GM21737 (cell line): Measurements from ENCODE around the gene KCNK10.

ENCODE experiments used
- ATAC-seq: cut with Tn5 transposase; IDR thresholded peaks from one replicate; pipeline ENCODE4 v1.9.1; 2021; ENCODE audit warnings: mild to moderate bottlenecking, moderate library complexity; ENCODE audit not compliant: unreplicated experiment

The KCNK10 gene

GRCh38 chr14:88189417-88190191 is 133.5 kb downstream of the KCNK10 start:
- ATAC-seq: peak; percentile 79

- ATAC-seq: peak; percentile 42
Observed at GRCh38 chr14:88188745-88189416, 134.2 kb downstream of the KCNK10 start.

- no peak for ATAC-seq
Observed at GRCh38 chr14:88185843-88186242, 137.2 kb downstream of the KCNK10 start.

- no peak for ATAC-seq
Observed at GRCh38 chr14:88184956-88185355, 138.1 kb downstream of the KCNK10 start.

- no peak for ATAC-seq
Observed at GRCh38 chr14:88181072-88181471, 142.0 kb downstream of the KCNK10 start.

- no peak for ATAC-seq
Observed at GRCh38 chr14:88179716-88180115, 143.4 kb downstream of the KCNK10 start.

- ATAC-seq: no peak
Observed at GRCh38 chr14:88170333-88170732, 152.7 kb downstream of the KCNK10 start.

- peak; percentile 83 for ATAC-seq
Observed at GRCh38 chr14:88168498-88169165, 154.4 kb downstream of the KCNK10 start.

- ATAC-seq: no peak
Observed at GRCh38 chr14:88168025-88168424, 155.0 kb downstream of the KCNK10 start.

GRCh38 chr14:88166616-88167015 is 156.5 kb downstream of the KCNK10 start:
- ATAC-seq: no peak

GRCh38 chr14:88164906-88165534 is 158.0 kb downstream of the KCNK10 start:
- ATAC-seq: no peak

- no peak for ATAC-seq
Observed at GRCh38 chr14:88163731-88164255, 159.3 kb downstream of the KCNK10 start.

GRCh38 chr14:88156127-88156526 is 166.9 kb downstream of the KCNK10 start:
- ATAC-seq: no peak

- no peak for ATAC-seq
Observed at GRCh38 chr14:88154926-88155325, 168.1 kb downstream of the KCNK10 start.

GRCh38 chr14:88154321-88154720 is 168.7 kb downstream of the KCNK10 start:
- ATAC-seq: no peak

GRCh38 chr14:88146881-88147649 is 176.0 kb downstream of the KCNK10 start:
- no peak for ATAC-seq

GRCh38 chr14:88143810-88144209 is 179.3 kb downstream of the KCNK10 start:
- no peak for ATAC-seq

- no peak for ATAC-seq
Observed at GRCh38 chr14:88142997-88143396, 180.1 kb downstream of the KCNK10 start.

- no peak for ATAC-seq
Observed at GRCh38 chr14:88140874-88141273, 182.2 kb downstream of the KCNK10 start.

- ATAC-seq: no peak
Observed at GRCh38 chr14:88137327-88137726, 185.7 kb downstream of the KCNK10 start.
